ENCODE data around the gene ADARB2.

The ADARB2 gene

GRCh38 chr10:1179346-1180070 lies 557.8 kb downstream of the ADARB2 start:
- DNase-seq: peak in 3 of 42 donors; percentile 4 to 26 (median 14)
- intact Hi-C loops (cut with DNase I): no loop called here

- intact Hi-C loops (cut with DNase I): no loop called here
- DNase-seq: peak in 5 of 42 donors; percentile 3 to 28 (median 8)
Observed at GRCh38 chr10:1178506-1178905, 558.8 kb downstream of the ADARB2 start.

- DNase-seq: peak in 4 of 42 donors; percentile 2 to 26 (median 6)
Observed at GRCh38 chr10:1177936-1178335, 559.4 kb downstream of the ADARB2 start.

GRCh38 chr10:1175956-1176565 lies 561.3 kb downstream of the ADARB2 start:
- intact Hi-C loops (cut with DNase I): no loop called here
- peak in 5 of 42 donors; percentile 2 to 17 (median 3) for DNase-seq

More at GRCh38 chr10:1177936-1178335, 559.4 kb downstream of the ADARB2 start:
- intact Hi-C loops (cut with DNase I): no loop called here

GRCh38 chr10:1174022-1174421 lies 563.3 kb downstream of the ADARB2 start:
- intact Hi-C loops (cut with DNase I): no loop called here
- DNase-seq: peak in 2 of 42 donors; percentile 3 to 4

- intact Hi-C loops (cut with DNase I): no loop called here
- DNase-seq: peak in 3 of 42 donors; percentile 5 to 23 (median 8)
Observed at GRCh38 chr10:1173091-1173490, 564.2 kb downstream of the ADARB2 start.

GRCh38 chr10:1172256-1172984 lies 564.9 kb downstream of the ADARB2 start:
- intact Hi-C loops (cut with DNase I): no loop called here
- DNase-seq: peak in 2 of 42 donors; percentile 3 to 17

GRCh38 chr10:1171586-1171985 lies 565.7 kb downstream of the ADARB2 start:
- DNase-seq: peak in 2 of 42 donors; percentile 1 to 9
- intact Hi-C loops (cut with DNase I): no loop called here

GRCh38 chr10:1171182-1171581 lies 566.1 kb downstream of the ADARB2 start:
- intact Hi-C loops (cut with DNase I): no loop called here
- DNase-seq: no peak

GRCh38 chr10:1170867-1171180 lies 566.5 kb downstream of the ADARB2 start:
- intact Hi-C loops (cut with DNase I): no loop called here

GRCh38 chr10:1169981-1170866 lies 567.1 kb downstream of the ADARB2 start:
- intact Hi-C loops (cut with DNase I): no loop called here

More at GRCh38 chr10:1170867-1171180, 566.5 kb downstream of the ADARB2 start:
- DNase-seq: peak in 2 of 42 donors; percentile 0 to 5

GRCh38 chr10:1169186-1169885 lies 568.0 kb downstream of the ADARB2 start:
- intact Hi-C loops (cut with DNase I): no loop called here
- peak in 7 of 42 donors; percentile 2 to 34 (median 9) for DNase-seq

More at GRCh38 chr10:1169981-1170866, 567.1 kb downstream of the ADARB2 start:
- DNase-seq: peak in 6 of 42 donors; percentile 6 to 34 (median 12)

- intact Hi-C loops (cut with DNase I): no loop called here
- DNase-seq: peak in 5 of 42 donors; percentile 3 to 31 (median 26)
Observed at GRCh38 chr10:1168763-1169162, 568.6 kb downstream of the ADARB2 start.

- DNase-seq: peak in 7 of 42 donors; percentile 3 to 26 (median 8)
- intact Hi-C loops (cut with DNase I): no loop called here
Observed at GRCh38 chr10:1166828-1167275, 570.5 kb downstream of the ADARB2 start.

- intact Hi-C loops (cut with DNase I): no loop called here
Observed at GRCh38 chr10:1166101-1166827, 571.1 kb downstream of the ADARB2 start.

GRCh38 chr10:1163831-1164230 lies 573.5 kb downstream of the ADARB2 start:
- peak in 2 of 42 donors; percentile 5 to 16 for DNase-seq
- intact Hi-C loops (cut with DNase I): no loop called here

More at GRCh38 chr10:1166101-1166827, 571.1 kb downstream of the ADARB2 start:
- peak in 9 of 42 donors; percentile 1 to 25 (median 12) for DNase-seq

GRCh38 chr10:1163204-1163660 lies 574.1 kb downstream of the ADARB2 start:
- intact Hi-C loops (cut with DNase I): no loop called here
- DNase-seq: peak in 13 of 42 donors; percentile 3 to 30 (median 10)
